Endothelial cell of umbilical vein (primary cell): ENCODE data around the gene DYRK1A. TPM values are rescaled to one million over a fixed set of nuclear protein-coding genes. Genes with fewer than 3 reads are reported as not detected.

ENCODE experiments used
- BruUV-seq: library from RNA; stranded (reverse); fragments of 400-500 nt; replicated peaks from 2 replicates; lab custom pipeline; 2021; lab: Mats Ljungman, UMichigan
- CTCF ChIA-PET: fragments of 300-600, 350-600 bp; sonication (Branson Sonifier 250); formaldehyde crosslinking; loops from one replicate; lab custom pipeline; 2021; ENCODE audit warnings: antibody characterized with exemption, inconsistent platforms; lab: Charles Lee
- POLR2A ChIA-PET: fragments of 300-600, 350-600 bp; sonication (Branson Sonifier 250); formaldehyde crosslinking; loops from one replicate; lab custom pipeline; 2021; ENCODE audit warnings: antibody characterized with exemption, inconsistent platforms; lab: Charles Lee
- DNase-seq: peaks from one replicate; pipeline ENCODE4 v3.0.0-alpha.2; 2011; ENCODE audit warnings: low read depth, low spot score
- FAIRE-seq: peaks from 2 replicates; lab custom pipeline; 2011; peaks lifted over from hg19 to GRCh38; lab: Jason Lieb, UNC
- H2AFZ ChIP-seq: 2 replicates; pipeline ENCODE4 v1.6.0; 2012; ENCODE audit warnings: low read depth, low read length, control low read depth, inconsistent platforms
- H3K27ac ChIP-seq: 2 replicates; pipeline ENCODE4 v1.5.1; 2011; ENCODE audit warnings: low read depth, mild to moderate bottlenecking, control low read depth, low read length, moderate library complexity; ENCODE audit not compliant: insufficient read depth
- H3K27me3 ChIP-seq, 2 experiments: 2 replicates each; pipeline versions ENCODE4 v1.6.0 to v1.6.1; 2011; ENCODE audit warnings: low read length in 2 of 2, mixed read lengths in 1 of 2; ENCODE audit not compliant: control insufficient read depth in 2 of 2, insufficient read depth in 2 of 2
- H3K36me3 ChIP-seq, 2 experiments: 2 replicates in 1 of 2; 3 replicates in 1 of 2; pipeline ENCODE4 v1.5.1; 2011; ENCODE audit warnings: low read length in 2 of 2, mild to moderate bottlenecking in 1 of 2, moderate library complexity in 1 of 2; ENCODE audit not compliant: control insufficient read depth in 2 of 2, insufficient read depth in 2 of 2; ENCODE audit errors: extremely low read depth in 1 of 2
- H3K4me1 ChIP-seq: 3 replicates; pipeline ENCODE4 v1.5.1; 2011; ENCODE audit warnings: mild to moderate bottlenecking, low read length; ENCODE audit not compliant: control insufficient read depth, insufficient read depth; ENCODE audit errors: extremely low read depth
- H3K4me2 ChIP-seq: 2 replicates; pipeline ENCODE4 v1.6.1; 2011; ENCODE audit warnings: low read length, control low read depth, mixed read lengths; ENCODE audit not compliant: insufficient read depth
- H3K4me3 ChIP-seq, 3 experiments: fragments of 200-600 bp in 1 of 3; sonication (generic), shearing (Covaris generic) in 1 of 3; replicated peaks in 1 of 3; 2 replicates each; pipeline ENCODE4 v1.5.1; 2011 to 2016; ENCODE audit warnings: control low read depth in 3 of 3, low read length in 3 of 3, mild to moderate bottlenecking in 2 of 3, inconsistent platforms in 1 of 3, low read depth in 1 of 3, moderate library complexity in 1 of 3; ENCODE audit not compliant: insufficient read depth in 1 of 3
- H3K79me2 ChIP-seq: 2 replicates; pipeline ENCODE4 v1.6.0; 2012; ENCODE audit warnings: low read length, inconsistent platforms; ENCODE audit not compliant: control insufficient read depth, insufficient read depth
- H3K9ac ChIP-seq: replicated peaks from 2 replicates; pipeline ENCODE3; 2011; ENCODE audit warnings: low read length, control low read depth; ENCODE audit not compliant: insufficient read depth; ENCODE audit errors: extremely low read depth
- H3K9me1 ChIP-seq: replicated peaks from 3 replicates; pipeline ENCODE4 v1.6.0; 2011; ENCODE audit warnings: mild to moderate bottlenecking, low read length; ENCODE audit not compliant: control insufficient read depth, insufficient read depth; ENCODE audit errors: extremely low read depth
- H3K9me3 ChIP-seq: replicated peaks from 2 replicates; pipeline ENCODE4 v1.5.1; 2012; ENCODE audit warnings: low read length, inconsistent platforms; ENCODE audit not compliant: control insufficient read depth, insufficient read depth
- H4K20me1 ChIP-seq: replicated peaks from 2 replicates; pipeline ENCODE3; 2011; ENCODE audit warnings: mild to moderate bottlenecking, low read length; ENCODE audit not compliant: control insufficient read depth, insufficient read depth; ENCODE audit errors: extremely low read depth
- CTCF ChIP-seq, 2 donors: IDR thresholded peaks; 1 replicate in 1 of 2; 2 replicates in 1 of 2; pipeline ENCODE4 v1.5.1; 2011; ENCODE audit warnings: low read length in 2 of 2, mild to moderate bottlenecking in 2 of 2, moderate library complexity in 2 of 2, control low read depth in 1 of 2, inconsistent platforms in 1 of 2, low read depth in 1 of 2; ENCODE audit not compliant: insufficient read depth in 1 of 2; ENCODE audit errors: extremely low read depth in 1 of 2
- EZH2 ChIP-seq: IDR thresholded peaks from 2 replicates; pipeline ENCODE4 v1.6.1; 2012; ENCODE audit warnings: borderline replicate concordance, low read depth, mild to moderate bottlenecking, moderate library complexity, low read length, inconsistent platforms; ENCODE audit not compliant: severe bottlenecking
- FOS ChIP-seq: IDR thresholded peaks from 2 replicates; pipeline ENCODE4 v1.6.1; 2011; ENCODE audit warnings: mild to moderate bottlenecking, low read length, moderate library complexity, borderline replicate concordance; ENCODE audit not compliant: insufficient read depth
- GATA2 ChIP-seq: IDR thresholded peaks from 2 replicates; pipeline ENCODE4 v1.7.0; 2011; ENCODE audit warnings: low read depth, mild to moderate bottlenecking, moderate library complexity, mixed read lengths, low read length; ENCODE audit not compliant: insufficient read length, insufficient read depth
- JUN ChIP-seq: IDR thresholded peaks from 2 replicates; pipeline ENCODE4 v1.6.1; 2011; ENCODE audit warnings: borderline replicate concordance, low read depth; ENCODE audit not compliant: insufficient read length, insufficient read depth
- MAX ChIP-seq: IDR thresholded peaks from 2 replicates; pipeline ENCODE4 v1.6.1; 2011; ENCODE audit not compliant: insufficient read depth, insufficient read length
- MYC ChIP-seq: IDR thresholded peaks from one replicate; pipeline ENCODE4 v1.6.1; 2011; ENCODE audit warnings: mild to moderate bottlenecking, low read depth, low read length
- POLR2A ChIP-seq: IDR thresholded peaks from 2 replicates; pipeline ENCODE4 v1.6.1; 2012; ENCODE audit warnings: low read depth, mild to moderate bottlenecking, control low read depth, low read length
- POLR2AphosphoS5 ChIP-seq: IDR thresholded peaks from 2 replicates; pipeline ENCODE4 v1.6.1; 2012; ENCODE audit warnings: low read depth, mild to moderate bottlenecking, control low read depth, low read length, moderate library complexity; ENCODE audit not compliant: insufficient read depth
- dilution Hi-C: fragments of 300-500 bp; cut with MboI; formaldehyde crosslinking; loops from one replicate; pipeline ENCODE4 v1.15.0; 2019; ENCODE audit warnings: low sequenced_read_pairs; ENCODE audit not compliant: extremely low pct_ligation_motif_present
- intact Hi-C: fragments of 100-400 bp; cut with micrococcal nuclease; formaldehyde crosslinking; loops from one replicate; pipeline ENCODE4 v1.10.0; 2022
- polyA plus RNA-seq, 4 experiments: library from polyadenylated mRNA; depleted of rRNA in 3 of 4; stranded (reverse) in 3 of 4; unstranded in 1 of 4; fragments of >200 nt; gene quantifications; 2 replicates each; pipeline versions ENCODE4 v1.2.1 to v1.2.3, GENCODE V29; 2011 to 2012; ENCODE audit warnings: missing spikeins in 1 of 4
- total RNA-seq: library from RNA; stranded (reverse); gene quantifications from 2 replicates; pipeline ENCODE4 v1.2.3, GENCODE V29; 2021

Gene DYRK1A
- total and polyA plus RNA-seq, 2 donors (not counting 3 experiments of a cell fraction or from before 2014, with no cell fraction given): 51.8 to 53.7 TPM

- Histone ChIP-seq H3K27ac (no peak overlapping the region), H3K9me3 (no peaks in the 10 kb centered on the region), H4K20me1 (peaks cover 16% of the 10 kb centered on the region), H3K4me2 (no peak overlapping the region), H3K79me2 (peaks cover 99% of the 10 kb centered on the region), H3K9me1 (no peaks in the 10 kb centered on the region), H3K4me1 (no peaks in the 10 kb centered on the region), H3K27me3 (no peaks in the 10 kb centered on the region), H2AFZ (no peak overlapping the region), H3K4me3 (no peak overlapping the region), H3K36me3 (no peaks in the 10 kb centered on the region), H3K9ac (no peak overlapping the region)
- DNase-seq (no peak), FAIRE-seq (no peak)
- intact Hi-C loops: no loop called here
- no TSS peak for BruUV-seq
- ChIA-PET POLR2A (no interaction called here), CTCF (no interaction called here)
- TF ChIP-seq EZH2 (no peak), FOS (no peak), MYC (no peak), CTCF (IDR thresholded peaks at IDR 0.05; ENCODE audit: extremely low read depth in 1 of 2, insufficient read depth in 1 of 2, low read depth in 1 of 2, low read length in 2 of 2) (no peak), POLR2AphosphoS5 (no peak), POLR2A (no peak), MAX (no peak), GATA2 (no peak), JUN (no peak)
- dilution Hi-C loops: no loop called here
These were observed 47.1 kb downstream of the DYRK1A start for GRCh38 chr21:37413553-37414291.
